ENCODE measurements around the gene ZSWIM1.
A peak's percentile ranks its signal among the peaks of the same experiment; 100 is the strongest.
"Not testable (repeated sequence)": the region's sequence is repeated elsewhere in the genome, so short reads cannot be mapped to it uniquely, and the experiment has no call there.

Gene ZSWIM1

GRCh38 chr20:45927071-45927878 lies 46.2 kb downstream of the ZSWIM1 start:
- no peak for TF ChIP-seq CTCF (conservative IDR thresholded peaks at IDR 0.05)
- no peak overlapping the region for H3K27ac ChIP-seq

- H3K27ac ChIP-seq = not testable (repeated sequence)
These were observed 50.7 kb downstream of the ZSWIM1 start for GRCh38 chr20:45931680-45932079.

GRCh38 chr20:45933266-45934045 lies 52.4 kb downstream of the ZSWIM1 start:
- peak; percentile 71 for TF ChIP-seq CTCF (conservative IDR thresholded peaks at IDR 0.05)
- H3K27ac ChIP-seq = peak overlapping the region; percentile 100

- no peak for TF ChIP-seq CTCF (conservative IDR thresholded peaks at IDR 0.05)
These were observed 53.1 kb downstream of the ZSWIM1 start for GRCh38 chr20:45934046-45934585.

More at GRCh38 chr20:45934046-45934585, 53.1 kb downstream of the ZSWIM1 start:
- H3K27ac ChIP-seq = peak overlapping the region; percentile 100

Data from VCaP (cell line).